OCI-LY7 (cell line): ENCODE results near the gene ZNF672. TPM values are rescaled to one million over a fixed set of nuclear protein-coding genes. Genes with fewer than 3 reads are reported as not detected.
A peak's percentile ranks its signal among the peaks of the same experiment; 100 is the strongest.

ENCODE experiments used
- BruUV-seq: library from RNA; stranded (reverse); fragments of 400-500 nt; replicated peaks from 2 replicates; lab custom pipeline; 2021; lab: Mats Ljungman, UMichigan
- CTCF ChIA-PET: fragments of 300-600 bp; sonication (Branson Sonifier 250); formaldehyde crosslinking; loops from one replicate; lab custom pipeline; 2022; ENCODE audit warnings: antibody characterized with exemption; ENCODE audit not compliant: unreplicated experiment; lab: Charles Lee
- POLR2A ChIA-PET: fragments of 300-600 bp; sonication (Branson Sonifier 250); formaldehyde crosslinking; loops from one replicate; lab custom pipeline; 2022; ENCODE audit warnings: antibody characterized with exemption; lab: Charles Lee
- DNase-seq: peaks from one replicate; pipeline ENCODE4 v3.0.0-alpha.2; 2015; ENCODE audit warnings: low spot score
- H2AFZ ChIP-seq: fragments of 200-600 bp; sonication (generic), shearing (Covaris generic); 2 replicates; pipeline ENCODE4 v1.6.1; 2014; ENCODE audit warnings: mild to moderate bottlenecking, antibody characterized with exemption, low read length, moderate library complexity
- H3K27ac ChIP-seq: fragments of 200-600 bp; sonication (generic); 2 replicates; pipeline ENCODE4 v1.5.1; 2014; ENCODE audit warnings: mixed run types, low read depth, mild to moderate bottlenecking, moderate library complexity, low read length, inconsistent platforms; ENCODE audit not compliant: poor library complexity, severe bottlenecking
- H3K36me3 ChIP-seq: fragments of 200-600 bp; sonication (generic); 2 replicates; pipeline ENCODE4 v1.6.1; 2014; ENCODE audit warnings: mild to moderate bottlenecking, antibody characterized with exemption, low read length, moderate library complexity, mixed read lengths; ENCODE audit not compliant: insufficient read depth
- H3K4me1 ChIP-seq: fragments of 200-600 bp; sonication (generic); 2 replicates; pipeline ENCODE4 v1.5.1; 2014; ENCODE audit warnings: mild to moderate bottlenecking, low read length; ENCODE audit not compliant: insufficient read depth, poor library complexity, severe bottlenecking
- H3K4me2 ChIP-seq: fragments of 200-600 bp; sonication (generic); 2 replicates; pipeline ENCODE4 v1.6.1; 2014; ENCODE audit warnings: mild to moderate bottlenecking, low read length
- H3K4me3 ChIP-seq: fragments of 200-600 bp; sonication (generic); 2 replicates; pipeline ENCODE4 v1.5.1; 2014; ENCODE audit warnings: mild to moderate bottlenecking, low read depth, low read length; ENCODE audit not compliant: poor library complexity, severe bottlenecking
- H3K79me2 ChIP-seq: fragments of 200-600 bp; sonication (generic); 2 replicates; pipeline ENCODE4 v1.6.1; 2016; ENCODE audit warnings: low read depth, mild to moderate bottlenecking, low read length, moderate library complexity, mixed read lengths; ENCODE audit not compliant: insufficient read depth
- H3K9me2 ChIP-seq: fragments of 200-600 bp; sonication (generic); 2 replicates; pipeline ENCODE4 v1.6.1; 2016; ENCODE audit warnings: mild to moderate bottlenecking, low read length, mixed read lengths; ENCODE audit not compliant: insufficient read depth
- H3K9me3 ChIP-seq: fragments of 200-600 bp; sonication (generic); 2 replicates; pipeline ENCODE4 v1.6.1; 2014; ENCODE audit warnings: mild to moderate bottlenecking, mixed run types, low read length, mixed read lengths
- H4K20me1 ChIP-seq: fragments of 200-600 bp; sonication (generic); 2 replicates; pipeline ENCODE4 v1.6.1; 2014; ENCODE audit warnings: mild to moderate bottlenecking, antibody characterized with exemption, low read length, moderate library complexity, mixed read lengths; ENCODE audit not compliant: insufficient read depth
- EZH2phosphoT487 ChIP-seq: fragments of 200-600 bp; sonication (generic); IDR thresholded peaks from 2 replicates; pipeline ENCODE4 v1.6.1; 2018; ENCODE audit warnings: low read depth, borderline replicate concordance, mild to moderate bottlenecking, mixed run types, antibody characterized with exemption, low read length, moderate library complexity, mixed read lengths
- intact Hi-C: fragments of 100-400 bp; cut with micrococcal nuclease; formaldehyde crosslinking; loops from one replicate; pipeline ENCODE4 v1.10.0; 2022; ENCODE audit not compliant: unreplicated experiment
- total RNA-seq, 2 experiments: library from RNA; depleted of rRNA in 1 of 2; stranded (reverse); fragments of >200 nt in 1 of 2; shearing (Covaris generic) in 1 of 2; gene quantifications; 2 replicates each; pipeline ENCODE4 v1.2.3, GENCODE V29; 2014 to 2022
- TF ChIP-seq, protein P1 (sequence below): fragments of 200-600 bp; sonication (generic); conservative IDR thresholded peaks from 2 replicates; pipeline ENCODE4 v1.5.1; 2014; ENCODE audit warnings: mild to moderate bottlenecking, antibody characterized with exemption, low read length, moderate library complexity, mixed read lengths

The ZNF672 gene
- total RNA-seq, 2 experiments from 2014 or later: 52.7 to 56.1 TPM

DNA sequence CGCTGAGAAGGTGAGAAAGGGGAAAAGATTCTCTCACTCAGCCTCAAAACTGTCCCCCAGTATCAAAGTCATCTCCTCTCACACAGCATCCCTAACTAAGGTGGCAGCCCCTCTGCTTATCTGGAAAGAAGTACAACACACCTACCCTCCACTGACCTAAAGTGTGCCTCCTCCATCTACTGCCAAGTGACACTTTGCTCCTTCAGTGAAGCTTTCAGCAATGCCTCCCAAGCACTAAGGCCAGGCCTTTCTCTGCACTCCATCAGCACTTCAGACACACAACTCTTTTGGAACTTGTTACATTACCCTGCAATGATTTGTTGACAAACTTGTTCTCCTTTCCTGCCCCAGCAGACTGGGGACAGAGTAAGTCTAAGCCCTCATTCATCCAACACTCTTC is 13.7 kb upstream of the ZNF672 start:
- CTCF ChIA-PET: no interaction called here
- Histone ChIP-seq H3K27ac (no peak overlapping the region), H3K4me3 (peak overlapping the region; percentile 73), H3K9me3 (no peaks in the 10 kb centered on the region), H3K4me1 (peaks cover 43% of the 10 kb centered on the region), H4K20me1 (no peaks in the 10 kb centered on the region), H3K36me3 (peaks cover 33% of the 10 kb centered on the region), H2AFZ (no peak overlapping the region), H3K9me2 (no peaks in the 10 kb centered on the region), H3K4me2 (peak overlapping the region; percentile 82), H3K79me2 (peaks cover 10% of the 10 kb centered on the region; the same call in 1 of the 2 replicates)
- no TSS peak for BruUV-seq
- intact Hi-C loops: no loop called here
- DNase-seq: no peak
- no peak for TF ChIP-seq EZH2phosphoT487
- TF ChIP-seq, protein P1, sequence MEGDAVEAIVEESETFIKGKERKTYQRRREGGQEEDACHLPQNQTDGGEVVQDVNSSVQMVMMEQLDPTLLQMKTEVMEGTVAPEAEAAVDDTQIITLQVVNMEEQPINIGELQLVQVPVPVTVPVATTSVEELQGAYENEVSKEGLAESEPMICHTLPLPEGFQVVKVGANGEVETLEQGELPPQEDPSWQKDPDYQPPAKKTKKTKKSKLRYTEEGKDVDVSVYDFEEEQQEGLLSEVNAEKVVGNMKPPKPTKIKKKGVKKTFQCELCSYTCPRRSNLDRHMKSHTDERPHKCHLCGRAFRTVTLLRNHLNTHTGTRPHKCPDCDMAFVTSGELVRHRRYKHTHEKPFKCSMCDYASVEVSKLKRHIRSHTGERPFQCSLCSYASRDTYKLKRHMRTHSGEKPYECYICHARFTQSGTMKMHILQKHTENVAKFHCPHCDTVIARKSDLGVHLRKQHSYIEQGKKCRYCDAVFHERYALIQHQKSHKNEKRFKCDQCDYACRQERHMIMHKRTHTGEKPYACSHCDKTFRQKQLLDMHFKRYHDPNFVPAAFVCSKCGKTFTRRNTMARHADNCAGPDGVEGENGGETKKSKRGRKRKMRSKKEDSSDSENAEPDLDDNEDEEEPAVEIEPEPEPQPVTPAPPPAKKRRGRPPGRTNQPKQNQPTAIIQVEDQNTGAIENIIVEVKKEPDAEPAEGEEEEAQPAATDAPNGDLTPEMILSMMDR: no peak
- POLR2A ChIA-PET: interaction anchor here (1.9 to 5.4 kb wide), 3 partner anchors 13 to 49 kb away, joined by 4 to 70 read pairs (median 31); partner anchors contain the start of genes ZNF672 and ZNF692

DNA sequence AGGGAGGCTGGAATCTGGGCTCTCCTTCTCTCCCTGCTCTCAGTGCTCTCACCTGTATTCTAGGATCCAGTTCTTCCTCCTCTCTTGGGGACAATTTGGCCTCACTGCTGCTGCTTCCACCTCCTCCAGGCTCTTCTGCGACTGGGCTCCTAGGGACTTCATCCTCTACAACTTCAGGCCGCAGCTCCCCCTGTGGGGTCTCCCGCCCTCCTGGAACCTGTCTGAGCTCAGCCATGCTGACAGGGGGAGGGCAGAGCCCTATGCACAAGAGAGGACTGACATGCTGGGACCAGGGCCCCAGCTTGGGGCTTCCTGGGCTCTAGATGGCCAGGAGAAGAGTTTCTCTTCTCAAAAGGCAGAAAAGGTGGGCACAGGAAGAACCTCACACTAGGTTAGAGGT is 13.3 kb upstream of the ZNF672 start:
- Histone ChIP-seq H3K9me2 (no peaks in the 10 kb centered on the region), H2AFZ (no peak overlapping the region), H3K79me2 (peaks cover 10% of the 10 kb centered on the region; the same call in 1 of the 2 replicates), H3K27ac (no peak overlapping the region), H3K9me3 (no peaks in the 10 kb centered on the region), H3K4me3 (peak overlapping the region; percentile 73), H4K20me1 (no peaks in the 10 kb centered on the region), H3K4me1 (peaks cover 40% of the 10 kb centered on the region), H3K36me3 (peaks cover 33% of the 10 kb centered on the region), H3K4me2 (peak overlapping the region; percentile 82)
- intact Hi-C loops: no loop called here
- ChIA-PET POLR2A (interaction anchor here (1.0 to 5.4 kb wide), 5 partner anchors 13 to 49 kb away, joined by 4 to 70 read pairs (median 17); partner anchors contain the start of genes ZNF672 and ZNF692), CTCF (no interaction called here)
- DNase-seq: no peak
- TF ChIP-seq, protein P1: no peak
- no peak for TF ChIP-seq EZH2phosphoT487
- BruUV-seq: no TSS peak

DNA sequence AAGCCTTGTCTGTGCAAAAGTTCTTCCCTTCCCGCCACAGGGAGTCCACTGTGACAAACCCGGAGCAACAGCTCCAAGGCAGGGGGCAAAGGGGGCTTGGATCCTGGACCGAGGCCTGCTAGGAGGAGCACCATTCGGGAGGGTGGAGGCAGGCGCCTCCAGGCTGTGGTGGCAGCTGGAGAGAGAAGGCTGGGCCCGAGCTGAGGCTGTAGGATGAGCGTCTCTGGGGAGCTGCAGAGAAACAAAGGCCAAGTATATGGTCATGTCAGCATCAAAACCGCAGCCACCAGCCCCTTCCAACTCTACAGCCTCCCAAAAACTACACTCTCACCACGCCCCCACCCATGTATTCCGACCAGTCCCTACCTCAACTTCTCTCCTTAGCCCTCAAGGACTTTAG is 12.9 kb upstream of the ZNF672 start:
- Histone ChIP-seq H4K20me1 (no peaks in the 10 kb centered on the region), H3K4me2 (peak overlapping the region; percentile 82), H3K9me2 (no peaks in the 10 kb centered on the region), H3K79me2 (peaks cover 10% of the 10 kb centered on the region; the same call in 1 of the 2 replicates), H3K27ac (peak overlapping the region; percentile 78), H3K4me1 (peaks cover 40% of the 10 kb centered on the region), H3K36me3 (peaks cover 30% of the 10 kb centered on the region), H2AFZ (peak overlapping the region; percentile 95), H3K4me3 (peak overlapping the region; percentile 73), H3K9me3 (no peaks in the 10 kb centered on the region)
- CTCF ChIA-PET: interaction anchor here (0.6 kb wide), 1 partner anchor 16 kb away, joined by 11 read pairs; no protein-coding TSS in a partner anchor
- TF ChIP-seq EZH2phosphoT487: no peak
- TF ChIP-seq, protein P1: no peak
- intact Hi-C loops: no loop called here
- POLR2A ChIA-PET: interaction anchor here (0.5 to 5.4 kb wide), 8 partner anchors 9 to 88 kb away, joined by 3 to 70 read pairs (median 5); partner anchors contain the start of genes ZNF672 and ZNF692
- DNase-seq: no peak
- no TSS peak for BruUV-seq
